Measurements from ENCODE around the gene PSMB11. TPM values are rescaled to one million over a fixed set of nuclear protein-coding genes. Genes with fewer than 3 reads are reported as not detected.
"Not testable (repeated sequence)": the region's sequence is repeated elsewhere in the genome, so short reads cannot be mapped to it uniquely, and the experiment has no call there.

Gene PSMB11, protein sequence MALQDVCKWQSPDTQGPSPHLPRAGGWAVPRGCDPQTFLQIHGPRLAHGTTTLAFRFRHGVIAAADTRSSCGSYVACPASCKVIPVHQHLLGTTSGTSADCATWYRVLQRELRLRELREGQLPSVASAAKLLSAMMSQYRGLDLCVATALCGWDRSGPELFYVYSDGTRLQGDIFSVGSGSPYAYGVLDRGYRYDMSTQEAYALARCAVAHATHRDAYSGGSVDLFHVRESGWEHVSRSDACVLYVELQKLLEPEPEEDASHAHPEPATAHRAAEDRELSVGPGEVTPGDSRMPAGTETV
- not detected for total RNA-seq

DNA sequence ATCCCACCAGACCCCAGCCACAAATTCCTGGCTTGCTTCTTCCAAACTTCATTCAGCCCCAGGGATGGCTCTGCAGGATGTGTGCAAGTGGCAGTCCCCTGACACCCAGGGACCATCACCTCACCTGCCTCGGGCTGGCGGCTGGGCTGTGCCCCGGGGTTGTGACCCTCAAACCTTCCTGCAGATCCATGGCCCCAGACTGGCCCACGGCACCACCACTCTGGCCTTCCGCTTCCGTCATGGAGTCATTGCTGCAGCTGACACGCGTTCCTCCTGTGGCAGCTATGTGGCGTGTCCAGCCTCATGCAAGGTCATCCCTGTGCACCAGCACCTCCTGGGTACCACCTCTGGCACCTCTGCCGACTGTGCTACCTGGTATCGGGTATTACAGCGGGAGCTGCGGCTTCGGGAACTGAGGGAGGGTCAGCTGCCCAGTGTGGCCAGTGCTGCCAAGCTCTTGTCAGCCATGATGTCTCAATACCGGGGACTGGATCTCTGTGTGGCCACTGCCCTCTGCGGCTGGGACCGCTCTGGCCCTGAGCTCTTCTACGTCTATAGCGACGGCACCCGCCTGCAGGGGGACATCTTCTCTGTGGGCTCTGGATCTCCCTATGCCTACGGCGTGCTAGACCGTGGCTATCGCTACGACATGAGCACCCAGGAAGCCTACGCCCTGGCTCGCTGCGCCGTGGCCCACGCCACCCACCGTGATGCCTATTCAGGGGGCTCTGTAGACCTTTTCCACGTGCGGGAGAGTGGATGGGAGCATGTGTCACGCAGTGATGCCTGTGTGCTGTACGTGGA is at the start of gene PSMB11:
TSS of gene PSMB11 (plus strand) at position 51 of the 804 bp plus-strand sequence. CDS start at position 65, 14 bp downstream.
- ATAC-seq (no peak), DNase-seq (ENCODE audit: low spot score) (no peak)

DNA sequence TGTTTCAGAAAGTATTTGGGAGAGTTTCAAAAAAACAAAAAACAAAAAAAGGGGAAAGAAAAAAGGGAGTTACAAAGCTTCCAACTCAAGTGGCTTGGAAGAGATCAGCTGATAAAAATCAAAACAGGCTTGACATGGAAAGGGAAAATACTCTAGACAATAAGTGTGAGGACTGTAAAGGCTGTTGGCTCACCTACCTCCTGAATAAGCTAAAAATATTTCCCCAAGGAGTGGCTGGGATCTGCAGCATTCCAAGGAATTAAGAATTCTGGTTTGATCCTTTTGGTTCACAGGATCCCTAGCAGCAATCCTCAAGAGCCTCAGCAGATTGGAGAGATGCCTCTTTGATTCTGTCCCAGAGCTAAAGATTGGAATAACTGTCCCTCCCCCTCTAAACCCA is 48.5 kb upstream of the PSMB11 start:
- DNase-seq (ENCODE audit: low spot score) (no peak), ATAC-seq (no peak)

GRCh38 chr14:22994762-22995275 is 47.2 kb upstream of the PSMB11 start:
- peak; percentile 74 for ATAC-seq
- DNase-seq (ENCODE audit: low spot score) = no peak

DNA sequence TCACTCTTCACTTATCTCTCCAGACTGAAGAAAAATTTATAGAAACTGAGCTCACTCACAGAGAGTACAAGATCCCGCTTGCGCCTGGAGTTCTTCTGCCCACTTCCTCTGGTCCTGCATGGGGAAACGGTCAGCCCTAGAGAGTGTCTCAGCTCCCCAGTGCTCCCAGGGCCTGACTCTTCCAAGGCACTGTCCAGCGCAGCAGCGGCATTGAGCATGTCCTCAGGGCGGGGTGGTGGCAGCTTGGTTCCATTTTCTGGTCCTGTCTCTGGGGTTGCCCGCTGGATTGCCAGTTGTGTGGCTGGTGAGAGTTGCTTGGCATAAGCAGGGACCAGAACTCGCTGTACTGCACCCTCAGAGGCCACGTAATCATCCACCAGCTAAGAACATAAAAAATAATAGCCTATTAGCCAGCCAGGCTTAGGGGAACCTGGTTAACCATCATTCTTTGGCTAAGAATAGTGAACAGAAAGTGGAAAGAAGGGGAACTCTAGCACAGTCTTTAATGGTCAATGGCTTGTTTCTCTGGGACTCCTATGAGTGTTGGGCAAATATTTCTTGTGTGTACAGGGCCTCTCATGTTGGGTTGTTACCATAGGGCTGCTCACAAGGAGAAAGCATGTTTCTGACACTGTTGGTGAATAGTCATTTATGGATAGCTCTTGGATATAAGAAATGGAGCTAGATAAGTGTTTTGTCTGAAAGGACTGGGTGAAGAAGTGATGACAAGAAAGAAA is 46.0 kb upstream of the PSMB11 start:
- DNase-seq (ENCODE audit: low spot score) (no peak), ATAC-seq (no peak)

DNA sequence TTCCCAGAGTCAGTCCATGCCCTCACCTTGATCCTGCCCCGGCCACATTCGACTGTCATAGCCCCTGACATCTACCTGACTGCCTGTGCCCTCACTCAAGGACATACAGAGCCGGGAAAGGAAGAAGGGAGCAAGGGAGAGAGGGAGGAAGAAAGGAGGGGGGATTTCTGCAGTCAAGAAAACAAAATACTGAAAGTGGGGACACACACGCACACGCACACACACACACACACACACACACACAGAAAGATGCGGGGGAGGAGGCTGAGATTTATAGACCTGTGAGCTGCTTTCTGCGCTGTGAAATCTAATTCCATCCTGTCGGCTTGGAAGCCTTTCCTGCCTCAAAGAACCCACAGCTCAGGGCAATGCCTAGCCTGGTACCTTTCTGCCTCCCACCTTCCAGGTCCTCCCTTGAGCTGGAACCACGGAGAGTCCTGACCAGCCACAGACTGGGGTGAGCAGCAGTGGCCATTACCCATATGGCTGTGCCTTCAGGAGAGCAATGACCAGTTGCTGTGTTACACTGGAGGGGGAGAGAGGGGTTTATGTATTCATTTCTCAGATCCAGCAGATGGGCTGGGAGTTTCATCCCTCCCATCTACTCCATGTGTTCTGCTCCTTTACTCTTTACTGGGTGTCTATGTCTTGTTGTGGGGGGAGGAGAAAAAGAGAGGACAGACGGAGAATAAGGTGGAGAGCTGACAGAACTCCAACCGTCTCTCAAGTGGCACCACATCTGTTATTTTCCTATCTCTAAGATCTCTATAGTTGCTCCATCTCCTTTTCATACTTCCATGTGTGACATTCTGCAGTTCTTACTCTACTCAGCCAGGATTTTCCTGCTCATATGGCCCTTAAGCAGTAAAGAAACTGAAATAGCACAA is 45.0 kb upstream of the PSMB11 start:
- DNase-seq (ENCODE audit: low spot score) (no peak), ATAC-seq (no peak)

- no peak for DNase-seq (ENCODE audit: low spot score)
- no peak for ATAC-seq
Measured at GRCh38 chr14:22997676-22998323, 44.2 kb upstream of the PSMB11 start.

- no peak for ATAC-seq
- no peak for DNase-seq (ENCODE audit: low spot score)
Measured at GRCh38 chr14:22998329-22999012, 43.5 kb upstream of the PSMB11 start.

DNA sequence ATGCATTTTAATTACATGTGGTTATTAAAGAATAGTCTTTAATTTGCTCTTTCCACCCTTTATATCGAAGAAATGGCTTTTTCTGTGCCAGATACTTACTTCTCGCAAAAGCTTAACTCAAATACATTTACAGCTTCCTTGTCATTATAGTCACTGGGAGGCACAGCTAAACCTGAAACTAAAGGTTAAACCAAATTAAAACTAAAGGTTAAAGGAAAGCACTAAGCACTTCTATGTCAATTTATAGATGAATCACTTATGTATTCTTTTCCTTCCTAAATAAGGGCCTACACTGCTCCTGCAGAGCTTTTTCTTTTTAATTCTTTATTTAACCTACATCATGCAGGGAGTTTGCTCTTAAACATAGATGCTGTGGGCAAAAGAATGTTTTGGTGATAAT is 41.2 kb upstream of the PSMB11 start:
- no peak for DNase-seq (ENCODE audit: low spot score)
- ATAC-seq = no peak

GRCh38 chr14:23002592-23002991 is 39.4 kb upstream of the PSMB11 start:
- DNase-seq (ENCODE audit: low spot score) (no peak), ATAC-seq (no peak)

GRCh38 chr14:23004274-23004673 is 37.7 kb upstream of the PSMB11 start:
- not testable (repeated sequence) for DNase-seq (ENCODE audit: low spot score); ATAC-seq

- DNase-seq (ENCODE audit: low spot score) (no peak), ATAC-seq (no peak)
Measured at GRCh38 chr14:23005451-23006187, 36.4 kb upstream of the PSMB11 start.

- ATAC-seq = no peak
- DNase-seq (ENCODE audit: low spot score) = no peak
Measured at GRCh38 chr14:23006188-23006534, 35.9 kb upstream of the PSMB11 start.

DNA sequence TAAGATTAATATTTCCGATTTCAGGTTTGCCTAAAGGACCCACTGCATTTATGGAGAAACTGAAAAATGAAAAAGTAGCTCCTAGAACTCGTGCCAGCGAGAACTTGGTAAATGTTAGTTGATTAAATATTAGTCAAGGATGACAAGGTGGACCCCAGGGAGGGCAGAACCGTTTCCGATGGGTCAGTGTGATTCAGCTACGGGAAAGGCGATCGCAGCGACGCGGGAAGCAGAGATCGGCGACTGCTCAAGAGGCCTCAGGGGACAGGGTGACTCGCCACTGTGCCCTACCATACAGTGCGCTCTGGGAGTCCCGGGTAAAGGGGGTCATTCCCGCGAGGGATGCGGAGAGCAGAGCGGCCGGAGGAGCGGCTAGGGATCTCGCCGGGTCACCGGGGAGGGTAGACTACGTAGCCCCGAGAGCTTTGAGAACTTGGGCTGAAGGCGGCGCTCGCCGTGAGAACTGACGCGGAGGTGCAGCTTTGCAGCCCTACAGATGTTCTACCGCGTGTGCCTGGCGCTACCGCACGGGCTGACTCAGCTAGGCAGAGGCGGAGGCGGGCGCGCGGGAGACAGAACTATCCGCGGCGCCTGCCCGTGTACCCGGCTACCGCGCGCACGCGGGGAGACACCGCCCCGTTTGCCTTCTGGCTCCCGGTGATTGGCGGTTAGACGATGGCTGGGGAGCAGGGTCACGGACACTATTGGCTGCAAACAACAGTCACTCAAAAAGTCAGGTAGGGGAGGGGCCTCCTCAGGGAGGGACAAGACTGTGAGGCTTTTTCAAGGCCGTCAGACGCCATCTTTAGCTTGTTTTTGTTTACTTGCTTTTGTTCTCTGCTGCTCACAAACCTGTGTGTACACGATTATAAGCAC is 35.2 kb upstream of the PSMB11 start:
- ATAC-seq (peak; percentile 96), DNase-seq (ENCODE audit: low spot score) (peak; percentile 98)

GRCh38 chr14:23008831-23009230 is 33.2 kb upstream of the PSMB11 start:
- no peak for ATAC-seq
- no peak for DNase-seq (ENCODE audit: low spot score)

DNA sequence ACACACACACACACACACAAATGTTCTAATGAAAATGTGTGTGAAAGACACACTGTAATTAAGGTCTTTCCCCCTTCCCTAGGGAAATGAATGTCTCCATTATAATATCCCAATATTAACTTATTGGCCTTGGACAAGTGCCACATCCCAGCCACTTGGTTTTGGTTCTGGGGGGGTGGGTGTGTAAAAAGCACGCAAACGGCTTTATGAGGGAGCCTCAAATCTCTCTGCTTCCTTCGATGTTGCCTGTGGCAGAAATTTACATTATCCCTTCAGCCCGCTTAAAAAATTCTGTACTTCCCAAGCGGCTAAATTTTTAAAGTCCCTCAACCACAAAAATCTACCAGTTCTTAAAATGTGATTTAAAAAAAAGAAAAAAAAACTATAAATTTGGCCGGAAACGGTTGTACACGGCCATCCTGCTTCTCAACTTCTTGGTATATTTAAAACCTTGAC is 32.5 kb upstream of the PSMB11 start:
- DNase-seq (ENCODE audit: low spot score) (no peak), ATAC-seq (no peak)

DNA sequence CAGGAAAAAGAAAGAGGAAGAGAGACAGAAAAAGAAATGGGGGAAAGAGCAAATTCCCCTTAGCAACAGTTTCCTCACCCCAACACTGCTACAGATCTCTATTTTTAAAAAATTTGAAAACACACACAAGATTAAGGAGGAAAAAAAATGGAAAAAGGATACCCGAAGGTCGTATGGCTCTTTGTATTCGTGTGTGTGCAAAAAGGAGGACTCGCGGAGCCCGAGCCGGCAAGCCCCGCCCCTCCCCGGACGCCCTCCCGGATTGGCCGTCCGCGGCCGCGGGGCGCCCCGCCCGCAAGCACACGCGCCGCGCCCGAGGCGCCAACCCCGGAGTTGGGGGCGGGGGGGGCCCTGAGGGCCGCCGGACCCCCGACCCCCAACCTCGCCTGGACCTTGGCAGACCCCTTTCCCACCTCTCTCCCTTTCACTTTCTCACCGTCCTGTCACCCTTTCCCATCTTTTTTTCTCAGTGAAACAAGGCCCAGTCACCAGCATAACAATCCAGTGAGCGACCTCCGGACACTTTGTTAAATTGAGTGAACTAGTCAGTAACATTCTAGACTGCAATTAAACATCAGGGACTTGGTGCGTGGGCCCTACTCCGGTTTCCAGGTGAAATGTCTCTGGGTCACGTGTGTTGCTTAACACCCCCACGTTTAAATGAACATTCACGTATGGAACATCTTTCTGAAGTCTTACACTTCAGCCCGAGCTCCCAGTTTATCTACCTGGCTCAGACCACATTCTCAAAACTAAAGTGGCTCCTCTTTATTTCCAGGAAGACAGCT is 31.9 kb upstream of the PSMB11 start, which contains the start of gene C14orf93:
TSS of gene C14orf93 (minus strand) at position 205 of the 788 bp plus-strand sequence. CDS start 11,120 bp downstream, outside the sequence.
- ATAC-seq = peak; percentile 72

More for the DNA sequence above, 31.9 kb upstream of the PSMB11 start, which contains the start of gene C14orf93:
- peak; percentile 82 for DNase-seq (ENCODE audit: low spot score)

Measured in left lobe of liver (tissue), 2 donors.